Liver (tissue), 9 donors: ENCODE measurements around the gene GHR. TPM values are rescaled to one million over a fixed set of nuclear protein-coding genes. Genes with fewer than 3 reads are reported as not detected.

Experiments
- DNase-seq: peaks from one replicate; pipeline ENCODE4 v3.0.0-alpha.2; 2017; ENCODE audit warnings: low spot score
- H3K27ac ChIP-seq, 2 donors: one replicate each; pipeline ENCODE4 v1.7.0; 2013; ENCODE audit warnings: inconsistent platforms in 2 of 2, low read length in 2 of 2, control low read depth in 1 of 2, low read depth in 1 of 2, mild to moderate bottlenecking in 1 of 2
- H3K27me3 ChIP-seq, 4 donors: one replicate each; pipeline versions ENCODE4 v1.6.1 to v1.7.0; 2013; ENCODE audit warnings: low read length in 3 of 4, inconsistent platforms in 1 of 4, mild to moderate bottlenecking in 1 of 4, moderate library complexity in 1 of 4; ENCODE audit not compliant: control insufficient read depth in 4 of 4, insufficient read depth in 4 of 4
- H3K36me3 ChIP-seq, 4 donors: one replicate each; pipeline versions ENCODE4 v1.6.1 to v1.7.0; 2013; ENCODE audit warnings: low read length in 3 of 4, mild to moderate bottlenecking in 3 of 4, low read depth in 1 of 4, moderate library complexity in 1 of 4; ENCODE audit not compliant: control insufficient read depth in 4 of 4, insufficient read depth in 3 of 4
- H3K4me1 ChIP-seq, 4 donors: one replicate each; pipeline versions ENCODE4 v1.6.1 to v1.7.0; 2013; ENCODE audit warnings: low read length in 3 of 4, mild to moderate bottlenecking in 3 of 4, moderate library complexity in 1 of 4; ENCODE audit not compliant: control insufficient read depth in 4 of 4, insufficient read depth in 4 of 4
- H3K4me3 ChIP-seq, 3 donors: one replicate each; pipeline versions ENCODE4 v1.6.1 to v1.7.0; 2013; ENCODE audit warnings: low read length in 3 of 3, control low read depth in 1 of 3, low read depth in 1 of 3, mild to moderate bottlenecking in 1 of 3
- H3K9ac ChIP-seq, 2 donors: one replicate each; pipeline ENCODE4 v1.7.0; 2013; ENCODE audit warnings: low read length in 2 of 2, mild to moderate bottlenecking in 2 of 2, moderate library complexity in 2 of 2, control low read depth in 1 of 2, low read depth in 1 of 2
- H3K9me3 ChIP-seq, 4 donors: one replicate each; pipeline versions ENCODE4 v1.6.1 to v1.7.0; 2013; ENCODE audit warnings: low read length in 3 of 4; ENCODE audit not compliant: control insufficient read depth in 4 of 4
- ATF3 ChIP-seq: IDR thresholded peaks from 2 replicates; pipeline ENCODE4 v1.6.1; 2016; ENCODE audit warnings: antibody characterized with exemption
- CTCF ChIP-seq: fragments of 150-350 bp; IDR thresholded peaks from 2 replicates; pipeline ENCODE4 v1.5.1; 2017; ENCODE audit warnings: improper control_type of control experiment, low read depth, low read length; ENCODE audit not compliant: missing input control
- EGR1 ChIP-seq, 2 donors: IDR thresholded peaks; 2 replicates each; pipeline ENCODE4 v1.6.1; 2016 to 2018; ENCODE audit warnings: antibody characterized with exemption in 2 of 2, low read depth in 2 of 2
- FOXA1 ChIP-seq: IDR thresholded peaks from 2 replicates; pipeline ENCODE4 v1.6.1; 2016; ENCODE audit warnings: antibody characterized with exemption
- FOXA2 ChIP-seq: IDR thresholded peaks from 2 replicates; pipeline ENCODE4 v1.6.1; 2016; ENCODE audit warnings: antibody characterized with exemption
- GABPA ChIP-seq, 2 donors: IDR thresholded peaks in 1 of 2; conservative IDR thresholded peaks in 1 of 2; 2 replicates each; pipeline ENCODE4 v1.6.1; 2016; ENCODE audit warnings: antibody characterized with exemption in 2 of 2, mild to moderate bottlenecking in 1 of 2, moderate library complexity in 1 of 2
- HNF4A ChIP-seq, 2 donors: conservative IDR thresholded peaks; 2 replicates each; pipeline ENCODE4 v1.6.1; 2016; ENCODE audit warnings: antibody characterized with exemption in 2 of 2, mild to moderate bottlenecking in 2 of 2
- HNF4G ChIP-seq: IDR thresholded peaks from 2 replicates; pipeline ENCODE4 v1.6.1; 2016; ENCODE audit warnings: antibody characterized with exemption
- JUND ChIP-seq, 2 donors: IDR thresholded peaks; 2 replicates each; pipeline ENCODE4 v1.6.1; 2016; ENCODE audit warnings: antibody characterized with exemption in 2 of 2
- MAX ChIP-seq: IDR thresholded peaks from 2 replicates; pipeline ENCODE4 v1.6.1; 2016; ENCODE audit warnings: antibody characterized with exemption
- NR2F2 ChIP-seq: IDR thresholded peaks from 2 replicates; pipeline ENCODE4 v1.6.1; 2016; ENCODE audit warnings: antibody characterized with exemption
- RAD21 ChIP-seq, 2 donors: IDR thresholded peaks; 2 replicates each; pipeline ENCODE4 v1.6.1; 2016; ENCODE audit warnings: antibody characterized with exemption in 2 of 2, mild to moderate bottlenecking in 2 of 2
- REST ChIP-seq: IDR thresholded peaks from 2 replicates; pipeline ENCODE4 v1.6.1; 2016; ENCODE audit warnings: antibody characterized with exemption, mild to moderate bottlenecking
- RXRA ChIP-seq, 2 donors: IDR thresholded peaks; 2 replicates each; pipeline ENCODE4 v1.6.1; 2017 to 2018; ENCODE audit warnings: antibody characterized with exemption in 2 of 2, mild to moderate bottlenecking in 1 of 2
- SP1 ChIP-seq: IDR thresholded peaks from 2 replicates; pipeline ENCODE4 v1.6.1; 2018; ENCODE audit warnings: antibody characterized with exemption, mild to moderate bottlenecking
- TAF1 ChIP-seq: conservative IDR thresholded peaks from 2 replicates; pipeline ENCODE4 v1.6.1; 2016; ENCODE audit warnings: antibody characterized with exemption, mild to moderate bottlenecking
- YY1 ChIP-seq: IDR thresholded peaks from 2 replicates; pipeline ENCODE4 v1.6.1; 2016; ENCODE audit warnings: antibody characterized with exemption, mild to moderate bottlenecking
- ZBTB33 ChIP-seq: IDR thresholded peaks from 2 replicates; pipeline ENCODE4 v1.6.1; 2016; ENCODE audit warnings: antibody characterized with exemption
- WGBS: extraction: QIAGEN DNeasy Blood & Tissue Kit; methylation state at CpG from one replicate; pipeline ENCODE4 v1.1.7; 2013; 5-methylcytosine and 5-hydroxymethylcytosine counted together
- polyA plus RNA-seq, 2 donors: library from polyadenylated mRNA; stranded (reverse) in 1 of 2; unstranded in 1 of 2; fragments of 200-250 nt in 1 of 2; fragments of >200 nt in 1 of 2; fragmentation: Nextera tagmentation in 1 of 2; extraction: Ambion mirVana in 1 of 2; gene quantifications; one replicate each; pipeline versions ENCODE4 v1.2.1 to v1.2.3, GENCODE V29; 2013 to 2015
- total RNA-seq, 2 donors: library from RNA; depleted of rRNA; stranded (reverse); fragments of >200 nt; gene quantifications; one replicate each; pipeline ENCODE4 v1.2.3, GENCODE V29; 2014
- donor health status: healthy.
- donor health status: healthy.
- donor health status: healthy.
- donor health status: healthy.
- donor health status: healthy.

The GHR gene
- total and polyA plus RNA-seq, 4 donors = 6.6 to 104 (median 20.9) TPM

- peak; percentile 58 for TF ChIP-seq HNF4G
- no peak for TF ChIP-seq MAX
- peak; percentile 42 to 56 for TF ChIP-seq RAD21 (IDR thresholded peaks at IDR 0.05)
- TF ChIP-seq JUND (IDR thresholded peaks at IDR 0.05) = peak in 1 of 2 donors; percentile 71
- peak; percentile 70 for TF ChIP-seq SP1
- TF ChIP-seq EGR1 (IDR thresholded peaks at IDR 0.05; ENCODE audit: low read depth in 2 of 2) = peak in 1 of 2 donors; percentile 27
- TF ChIP-seq CTCF = no peak
- peak; percentile 81 to 82 for TF ChIP-seq HNF4A (conservative IDR thresholded peaks at IDR 0.05)
- TF ChIP-seq REST = peak; percentile 57
- TF ChIP-seq ATF3 = peak; percentile 22
- peak; percentile 17 for TF ChIP-seq ZBTB33
- no peak for TF ChIP-seq NR2F2
- TF ChIP-seq GABPA (IDR thresholded peaks at IDR 0.05 in 1 of 2, conservative IDR thresholded peaks at IDR 0.05 in 1 of 2) = no peak
- TF ChIP-seq FOXA1 = peak; percentile 47
- TF ChIP-seq YY1 = peak; percentile 39
- TF ChIP-seq RXRA (IDR thresholded peaks at IDR 0.05) = peak; percentile 74 to 78
- TF ChIP-seq TAF1 = peak; percentile 53
- TF ChIP-seq FOXA2 = peak; percentile 51
- no peaks in the 10 kb centered on the region for H3K9me3 ChIP-seq
- DNase-seq = no peak
- H3K27ac ChIP-seq = peak overlapping the region; percentile 85 to 90
- peaks cover 6 to 45% (median 35%) of the 10 kb centered on the region in 4 donors for H3K4me1 ChIP-seq
- peak overlapping the region in 1 of 2 donors; percentile 84 for H3K9ac ChIP-seq
- WGBS = 30% methylated on average over 4 of the region's 4 CpGs
- H3K27me3 ChIP-seq = no peaks in the 10 kb centered on the region
- peak overlapping the region in 2 of 3 donors; percentile 16 to 23 for H3K4me3 ChIP-seq
- no peaks in the 10 kb centered on the region for H3K36me3 ChIP-seq
Measured at GRCh38 chr5:42516282-42517042, 93.2 kb downstream of the GHR start.
